IMR-90 (cell line): Measurements from ENCODE around the gene MRPL3. TPM values are rescaled to one million over a fixed set of nuclear protein-coding genes. Genes with fewer than 3 reads are reported as not detected.

Source experiments
- ATAC-seq: fragments of 200-7000 bp; cut with Tn5 transposase; 2 replicates; pipeline ENCODE4 v1.9.1; 2020; ENCODE audit warnings: low read depth, mild to moderate bottlenecking, moderate library complexity
- BruUV-seq: library from RNA; stranded (reverse); fragments of 400-500 nt; replicated peaks from 2 replicates; lab custom pipeline; 2021; lab: Mats Ljungman, UMichigan
- CTCF ChIA-PET: fragments of 300-600 bp; formaldehyde crosslinking; extraction: SDS; loops from one replicate; lab custom pipeline; 2021; ENCODE audit warnings: antibody characterized with exemption; lab: Yijun Ruan, JAX
- POLR2A ChIA-PET: fragments of 300-600 bp; sonication (Branson Sonifier 250); formaldehyde crosslinking; loops from one replicate; lab custom pipeline; 2022; ENCODE audit warnings: antibody characterized with exemption; ENCODE audit not compliant: unreplicated experiment; lab: Charles Lee
- DNase-seq: peaks from one replicate; pipeline ENCODE4 v3.0.0; 2013
- H2AFZ ChIP-seq: replicated peaks from 2 replicates; pipeline ENCODE3; 2013; ENCODE audit warnings: low read length, mild to moderate bottlenecking; ENCODE audit not compliant: poor library complexity
- H2AK5ac ChIP-seq: 2 replicates; pipeline ENCODE4 v1.6.1; 2013; ENCODE audit warnings: low read depth, low read length, inconsistent platforms
- H2AK9ac ChIP-seq: replicated peaks from 2 replicates; pipeline ENCODE3; 2013; ENCODE audit warnings: mild to moderate bottlenecking, low read depth, low read length, moderate library complexity; ENCODE audit not compliant: poor library complexity
- H2BK120ac ChIP-seq: 2 replicates; pipeline ENCODE4 v1.6.1; 2013; ENCODE audit warnings: low read depth, low read length, inconsistent platforms
- H2BK15ac ChIP-seq: 3 replicates; pipeline ENCODE4 v1.6.1; 2013; ENCODE audit warnings: low read depth, low read length, inconsistent platforms
- H2BK20ac ChIP-seq: 2 replicates; pipeline ENCODE4 v1.6.1; 2013; ENCODE audit warnings: low read depth, mild to moderate bottlenecking, inconsistent platforms, low read length, moderate library complexity
- H2BK5ac ChIP-seq: 2 replicates; pipeline ENCODE4 v1.6.1; 2013; ENCODE audit warnings: mild to moderate bottlenecking, low read depth, low read length, inconsistent platforms; ENCODE audit not compliant: poor library complexity, severe bottlenecking
- H3K14ac ChIP-seq: replicated peaks from 2 replicates; pipeline ENCODE4 v1.6.1; 2013; ENCODE audit warnings: low read depth, low read length, inconsistent platforms
- H3K18ac ChIP-seq: 2 replicates; pipeline ENCODE4 v1.6.1; 2013; ENCODE audit warnings: low read depth, low read length, control low read depth
- H3K23ac ChIP-seq: 2 replicates; pipeline ENCODE4 v1.6.1; 2013; ENCODE audit warnings: low read depth, low read length, inconsistent platforms
- H3K27ac ChIP-seq: 2 replicates; pipeline ENCODE4 v1.5.1; 2013; ENCODE audit warnings: mild to moderate bottlenecking, control low read depth, low read length; ENCODE audit not compliant: insufficient read depth
- H3K27me3 ChIP-seq: 2 replicates; pipeline ENCODE4 v1.6.1; 2013; ENCODE audit warnings: low read length; ENCODE audit not compliant: control insufficient read depth, insufficient read depth
- H3K36me3 ChIP-seq: 2 replicates; pipeline ENCODE4 v1.6.1; 2013; ENCODE audit warnings: low read length, mixed read lengths; ENCODE audit not compliant: control insufficient read depth, insufficient read depth
- H3K4ac ChIP-seq: 2 replicates; pipeline ENCODE4 v1.6.1; 2013; ENCODE audit warnings: low read depth, low read length, inconsistent platforms
- H3K4me1 ChIP-seq: 2 replicates; pipeline ENCODE4 v1.6.1; 2013; ENCODE audit warnings: low read length, mixed read lengths; ENCODE audit not compliant: control insufficient read depth, insufficient read depth
- H3K4me2 ChIP-seq: 2 replicates; pipeline ENCODE4 v1.6.1; 2013; ENCODE audit warnings: low read depth, mild to moderate bottlenecking, control low read depth, low read length, moderate library complexity
- H3K4me3 ChIP-seq: 2 replicates; pipeline ENCODE4 v1.5.1; 2013; ENCODE audit warnings: low read depth, mild to moderate bottlenecking, control low read depth, low read length, moderate library complexity; ENCODE audit not compliant: insufficient read depth
- H3K56ac ChIP-seq: 2 replicates; pipeline ENCODE4 v1.6.1; 2013; ENCODE audit warnings: low read length, inconsistent platforms; ENCODE audit not compliant: insufficient read depth; ENCODE audit errors: extremely low read depth
- H3K79me1 ChIP-seq, 2 experiments: 2 replicates each; pipeline ENCODE4 v1.6.1; 2013; ENCODE audit warnings: low read length in 2 of 2, inconsistent platforms in 1 of 2, low read depth in 1 of 2
- H3K9ac ChIP-seq: 2 replicates; pipeline ENCODE4 v1.6.1; 2013; ENCODE audit warnings: low read depth, low read length, control low read depth
- H3K9me1 ChIP-seq: 2 replicates; pipeline ENCODE4 v1.6.1; 2013; ENCODE audit warnings: low read length, inconsistent platforms; ENCODE audit not compliant: insufficient read depth
- H3K9me3 ChIP-seq: 2 replicates; pipeline ENCODE4 v1.6.1; 2013; ENCODE audit warnings: low read length; ENCODE audit not compliant: control insufficient read depth, insufficient read depth
- H4K20me1 ChIP-seq: 2 replicates; pipeline ENCODE4 v1.6.1; 2013; ENCODE audit warnings: low read length, inconsistent platforms; ENCODE audit not compliant: insufficient read depth
- H4K5ac ChIP-seq: 2 replicates; pipeline ENCODE4 v1.6.1; 2013; ENCODE audit warnings: mild to moderate bottlenecking, low read depth, low read length, control low read depth
- H4K8ac ChIP-seq, 2 experiments: 2 replicates each; pipeline ENCODE4 v1.6.1; 2013; ENCODE audit warnings: low read depth in 2 of 2, low read length in 2 of 2, control low read depth in 1 of 2, inconsistent platforms in 1 of 2
- H4K91ac ChIP-seq: 2 replicates; pipeline ENCODE4 v1.6.1; 2013; ENCODE audit warnings: low read depth, low read length, inconsistent platforms; ENCODE audit not compliant: insufficient read depth
- CHD1 ChIP-seq: IDR thresholded peaks from 2 replicates; pipeline ENCODE4 v1.6.1; 2012; ENCODE audit warnings: low read depth, low read length, improper control_type of control experiment
- MXI1 ChIP-seq: IDR thresholded peaks from 2 replicates; pipeline ENCODE4 v1.6.1; 2012; ENCODE audit warnings: low read depth, mild to moderate bottlenecking, low read length, moderate library complexity, borderline replicate concordance
- NFE2L2 ChIP-seq: fragments of 150-350 bp; IDR thresholded peaks from 2 replicates; pipeline ENCODE4 v1.6.1; 2016; ENCODE audit warnings: low read depth, mild to moderate bottlenecking, low read length
- RCOR1 ChIP-seq: IDR thresholded peaks from 2 replicates; pipeline ENCODE4 v1.6.1; 2012; ENCODE audit warnings: mild to moderate bottlenecking, low read length, improper control_type of control experiment; ENCODE audit not compliant: insufficient replicate concordance
- WGBS, 2 experiments: methylation state at CpG; one replicate each; pipeline versions ENCODE4 v1.1.5 to v1.1.7; 2013; ENCODE audit warnings: missing lambda C conversion rate in 2 of 2; ENCODE audit not compliant: insufficient read length in 1 of 2; ENCODE audit errors: extremely low coverage in 2 of 2; 5-methylcytosine and 5-hydroxymethylcytosine counted together
- dilution Hi-C: fragments of 300-500 bp; cut with HindIII; formaldehyde crosslinking; loops from one replicate; pipeline ENCODE4 v1.14.3; 2018; ENCODE audit warnings: low sequenced_read_pairs; ENCODE audit not compliant: unreplicated experiment
- in situ Hi-C: fragments of 300-500 bp; cut with MboI; formaldehyde crosslinking; loops from 3 replicates; pipeline ENCODE4 v1.14.3; 2019; ENCODE audit warnings: low sequenced_read_pairs, inconsistent platforms, mixed read lengths
- intact Hi-C: fragments of 100-400 bp; cut with micrococcal nuclease; formaldehyde crosslinking; loops from 2 replicates; pipeline ENCODE4 v1.10.0; 2022
- polyA plus RNA-seq, 3 experiments: library from polyadenylated mRNA; depleted of rRNA; stranded (reverse); fragments of >200 nt; gene quantifications; 2 replicates each; pipeline ENCODE4 v1.2.3, GENCODE V29; 2012; ENCODE audit warnings: low replicate concordance in 1 of 3
- total RNA-seq: library from RNA; depleted of rRNA; stranded (reverse); fragments of >200 nt; gene quantifications from 2 replicates; pipeline ENCODE4 v1.2.3, GENCODE V29; 2012
- TF ChIP-seq, protein P1 (sequence below): conservative IDR thresholded peaks from 2 replicates; pipeline ENCODE4 v1.5.1; 2012; ENCODE audit warnings: mild to moderate bottlenecking, low read depth, low read length, improper control_type of control experiment

MRPL3 gene
- total and polyA plus RNA-seq, 2 of the 4 experiments (the other 2 are of a cell fraction) = 107 to 206 TPM

DNA sequence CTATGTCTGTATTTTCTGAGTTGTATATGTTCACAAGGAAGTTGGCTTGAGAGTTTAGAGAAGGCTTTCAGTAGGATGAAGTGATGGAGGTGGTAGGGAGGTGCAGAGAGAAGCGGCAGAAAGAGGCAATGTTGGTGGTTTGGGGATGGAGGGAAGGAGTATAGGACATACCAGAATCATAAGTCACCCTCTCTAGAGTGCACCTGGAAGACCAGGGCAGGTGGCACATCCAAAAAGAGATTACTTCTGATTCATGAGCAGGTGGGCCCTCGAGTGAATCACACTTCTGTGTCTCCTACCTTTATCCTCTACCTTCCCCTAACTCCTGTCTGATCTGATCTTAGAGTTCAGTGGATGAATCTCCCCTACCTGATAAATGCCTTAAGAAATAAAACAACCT, 41.8 kb upstream of the MRPL3 start:
- Histone ChIP-seq H3K9ac (no peak overlapping the region), H2BK5ac (no peak overlapping the region), H3K18ac (no peak overlapping the region), H3K27ac (no peak overlapping the region), H3K27me3 (no peaks in the 10 kb centered on the region), H2AK5ac (no peak overlapping the region), H4K5ac (no peak overlapping the region), H3K4me3 (no peak overlapping the region), H3K56ac (no peak overlapping the region), H4K20me1 (no peaks in the 10 kb centered on the region), H3K4me2 (no peak overlapping the region), H3K9me1 (no peaks in the 10 kb centered on the region; the same call in 1 of the 2 replicates), H2AK9ac (no peak overlapping the region), H3K4me1 (peaks cover 2% of the 10 kb centered on the region; the same call in 1 of the 2 replicates), H3K4ac (no peak overlapping the region), H3K14ac (no peak overlapping the region), H2AFZ (no peak overlapping the region), H4K91ac (no peak overlapping the region), H3K79me1 (no peaks in the 10 kb centered on the region), H3K23ac (no peak overlapping the region), H3K36me3 (no peaks in the 10 kb centered on the region), H2BK120ac (no peak overlapping the region), H3K9me3 (no peaks in the 10 kb centered on the region), H2BK20ac (no peak overlapping the region), H2BK15ac (no peak overlapping the region), H4K8ac (no peak overlapping the region)
- ATAC-seq (no peak), DNase-seq (no peak)
- in situ Hi-C loops (no loop called here), dilution Hi-C loops (no loop called here), intact Hi-C loops (no loop called here)
- WGBS, 2 experiments = no CpG with 5 or more reads among the region's 2 CpGs
- ChIA-PET CTCF (no interaction called here), POLR2A (no interaction called here)
- TF ChIP-seq RCOR1 (no peak), CHD1 (no peak), MXI1 (no peak), NFE2L2 (no peak)
- TF ChIP-seq, protein P1, sequence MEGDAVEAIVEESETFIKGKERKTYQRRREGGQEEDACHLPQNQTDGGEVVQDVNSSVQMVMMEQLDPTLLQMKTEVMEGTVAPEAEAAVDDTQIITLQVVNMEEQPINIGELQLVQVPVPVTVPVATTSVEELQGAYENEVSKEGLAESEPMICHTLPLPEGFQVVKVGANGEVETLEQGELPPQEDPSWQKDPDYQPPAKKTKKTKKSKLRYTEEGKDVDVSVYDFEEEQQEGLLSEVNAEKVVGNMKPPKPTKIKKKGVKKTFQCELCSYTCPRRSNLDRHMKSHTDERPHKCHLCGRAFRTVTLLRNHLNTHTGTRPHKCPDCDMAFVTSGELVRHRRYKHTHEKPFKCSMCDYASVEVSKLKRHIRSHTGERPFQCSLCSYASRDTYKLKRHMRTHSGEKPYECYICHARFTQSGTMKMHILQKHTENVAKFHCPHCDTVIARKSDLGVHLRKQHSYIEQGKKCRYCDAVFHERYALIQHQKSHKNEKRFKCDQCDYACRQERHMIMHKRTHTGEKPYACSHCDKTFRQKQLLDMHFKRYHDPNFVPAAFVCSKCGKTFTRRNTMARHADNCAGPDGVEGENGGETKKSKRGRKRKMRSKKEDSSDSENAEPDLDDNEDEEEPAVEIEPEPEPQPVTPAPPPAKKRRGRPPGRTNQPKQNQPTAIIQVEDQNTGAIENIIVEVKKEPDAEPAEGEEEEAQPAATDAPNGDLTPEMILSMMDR = no peak
- BruUV-seq = no TSS peak
